Kidney epithelial cell (primary cell): ENCODE measurements around the gene MYO7B. TPM values are rescaled to one million over a fixed set of nuclear protein-coding genes. Genes with fewer than 3 reads are reported as not detected.

ENCODE experiments used
- DNase-seq: peaks from one replicate; pipeline ENCODE4 v3.0.0-alpha.2; 2010; ENCODE audit warnings: low read depth
- H3K27me3 ChIP-seq: 2 replicates; pipeline ENCODE4 v1.6.0; 2011; ENCODE audit warnings: low read length; ENCODE audit not compliant: control insufficient read depth, insufficient read depth
- H3K36me3 ChIP-seq: 2 replicates; pipeline ENCODE4 v1.5.1; 2011; ENCODE audit warnings: low read length; ENCODE audit not compliant: control insufficient read depth, insufficient read depth
- H3K4me3 ChIP-seq: 2 replicates; pipeline ENCODE4 v1.5.1; 2011; ENCODE audit warnings: low read depth, mild to moderate bottlenecking, control low read depth, low read length
- total RNA-seq: library from RNA; depleted of rRNA; stranded (reverse); fragments of >200 nt; gene quantifications from 2 replicates; pipeline ENCODE4 v1.2.3, GENCODE V29; 2015
- TF ChIP-seq, protein P1 (sequence below): IDR thresholded peaks from 2 replicates; pipeline ENCODE4 v1.5.1; 2011; ENCODE audit warnings: mild to moderate bottlenecking, moderate library complexity, low read length, control low read depth, inconsistent platforms; ENCODE audit not compliant: insufficient read depth, poor library complexity, severe bottlenecking

The MYO7B gene
- total RNA-seq, 1 donor from 2014 or later, result 0.50 TPM

DNA sequence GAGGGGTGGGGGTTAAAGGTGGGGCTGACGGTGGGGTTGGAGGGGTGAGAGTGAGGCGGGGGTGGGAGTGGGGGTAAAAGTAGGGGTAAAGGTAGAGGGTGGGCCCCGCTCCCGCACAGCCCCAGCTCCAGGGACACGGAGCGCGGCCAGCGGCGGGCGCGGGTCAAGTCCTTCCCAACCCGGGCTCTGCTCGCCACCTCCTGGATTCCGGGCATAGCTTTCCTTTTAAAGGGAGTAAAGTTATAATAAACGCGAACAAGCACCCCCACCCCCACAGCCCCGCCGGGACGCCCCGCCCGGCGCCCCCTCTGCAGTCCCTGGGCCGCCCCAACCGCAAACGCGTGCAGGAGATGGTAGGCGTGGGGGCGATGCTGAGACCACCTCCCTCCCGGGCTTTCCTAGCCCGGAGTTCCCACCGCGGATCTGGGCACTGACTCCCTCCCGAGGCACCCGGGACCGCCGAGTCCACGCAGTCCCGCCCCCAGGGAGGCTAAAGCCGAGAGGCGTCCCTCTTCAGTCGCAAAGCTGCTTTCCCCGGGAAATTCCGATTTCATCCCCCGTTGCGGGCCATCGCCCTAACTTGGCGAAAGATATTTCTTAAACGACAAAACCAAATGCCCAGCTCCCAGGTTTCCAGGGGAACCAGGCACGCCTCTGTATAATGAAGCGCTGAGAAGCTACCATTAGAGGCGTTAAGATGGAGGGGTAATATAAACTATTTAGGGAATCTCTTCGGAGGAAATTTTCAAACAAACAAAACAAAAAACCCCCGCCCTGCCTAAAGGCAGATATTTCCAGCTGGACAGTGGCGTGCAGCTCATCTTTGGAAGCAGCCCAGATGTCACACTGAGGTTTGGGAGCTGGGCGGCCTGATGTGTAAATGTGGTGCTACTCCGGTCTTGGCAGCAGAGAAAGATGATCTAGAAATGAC is 140.1 kb downstream of the MYO7B start, which contains the start of gene LIMS2:
Gene LIMS2, minus strand, starts transcription at position 200 of the 931 bp plus-strand sequence. CDS start 506 bp downstream, outside the sequence.
- TF ChIP-seq, protein P1, sequence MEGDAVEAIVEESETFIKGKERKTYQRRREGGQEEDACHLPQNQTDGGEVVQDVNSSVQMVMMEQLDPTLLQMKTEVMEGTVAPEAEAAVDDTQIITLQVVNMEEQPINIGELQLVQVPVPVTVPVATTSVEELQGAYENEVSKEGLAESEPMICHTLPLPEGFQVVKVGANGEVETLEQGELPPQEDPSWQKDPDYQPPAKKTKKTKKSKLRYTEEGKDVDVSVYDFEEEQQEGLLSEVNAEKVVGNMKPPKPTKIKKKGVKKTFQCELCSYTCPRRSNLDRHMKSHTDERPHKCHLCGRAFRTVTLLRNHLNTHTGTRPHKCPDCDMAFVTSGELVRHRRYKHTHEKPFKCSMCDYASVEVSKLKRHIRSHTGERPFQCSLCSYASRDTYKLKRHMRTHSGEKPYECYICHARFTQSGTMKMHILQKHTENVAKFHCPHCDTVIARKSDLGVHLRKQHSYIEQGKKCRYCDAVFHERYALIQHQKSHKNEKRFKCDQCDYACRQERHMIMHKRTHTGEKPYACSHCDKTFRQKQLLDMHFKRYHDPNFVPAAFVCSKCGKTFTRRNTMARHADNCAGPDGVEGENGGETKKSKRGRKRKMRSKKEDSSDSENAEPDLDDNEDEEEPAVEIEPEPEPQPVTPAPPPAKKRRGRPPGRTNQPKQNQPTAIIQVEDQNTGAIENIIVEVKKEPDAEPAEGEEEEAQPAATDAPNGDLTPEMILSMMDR, result peak; percentile 30
- H3K36me3 ChIP-seq, result no peaks in the 10 kb centered on the region
- H3K27me3 ChIP-seq, result peaks cover 32% of the 10 kb centered on the region
- H3K4me3 ChIP-seq, result peak within 1 kb of the TSS; percentile 42
- DNase-seq, result no peak

DNA sequence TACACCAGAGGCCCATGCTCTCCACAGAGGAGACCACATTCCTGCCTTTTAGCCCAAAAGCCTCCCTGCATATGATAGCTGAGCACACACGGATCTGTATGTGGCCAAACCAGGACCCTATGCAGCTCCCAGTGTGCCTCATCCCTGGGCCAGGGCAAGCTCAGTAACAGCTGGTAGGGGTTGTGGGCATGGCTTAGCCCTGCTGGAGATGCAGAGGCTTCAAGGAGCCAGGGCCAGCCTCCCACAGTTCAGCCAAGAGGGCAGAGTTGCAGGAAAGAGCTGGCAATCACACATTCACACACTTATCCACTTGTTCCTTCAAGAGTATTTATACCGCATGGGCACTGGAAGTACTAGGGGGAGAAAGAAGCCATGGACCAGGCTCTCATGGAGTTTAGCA is 141.4 kb downstream of the MYO7B start:
- DNase-seq, result no peak
- no peak overlapping the region for H3K4me3 ChIP-seq
- TF ChIP-seq, protein P1, result no peak
- no peaks in the 10 kb centered on the region for H3K36me3 ChIP-seq
- peaks cover 37% of the 10 kb centered on the region for H3K27me3 ChIP-seq

DNA sequence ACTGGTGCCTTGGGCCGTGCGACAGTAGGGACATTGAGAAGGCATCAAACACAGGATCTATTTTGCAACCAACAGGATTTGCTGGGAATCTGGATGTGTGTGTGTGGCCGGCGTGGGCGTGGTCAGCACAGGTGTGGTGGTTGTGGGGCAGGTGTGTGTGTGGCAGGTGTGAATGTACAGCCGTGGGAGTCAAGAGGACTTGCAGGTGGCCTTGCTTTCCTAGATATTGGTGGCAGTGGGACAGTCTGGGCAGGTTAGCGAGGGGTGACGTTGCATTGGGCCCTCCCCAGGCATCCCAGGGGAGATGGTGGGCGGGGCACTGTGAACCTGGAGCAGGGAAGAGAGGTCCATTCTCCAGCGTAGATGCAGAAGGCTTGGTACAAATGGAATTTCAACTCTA is 143.0 kb downstream of the MYO7B start:
- no peak for DNase-seq
- Histone ChIP-seq H3K36me3 (no peaks in the 10 kb centered on the region), H3K4me3 (no peak overlapping the region), H3K27me3 (peaks cover 37% of the 10 kb centered on the region)
- TF ChIP-seq, protein P1, result no peak

DNA sequence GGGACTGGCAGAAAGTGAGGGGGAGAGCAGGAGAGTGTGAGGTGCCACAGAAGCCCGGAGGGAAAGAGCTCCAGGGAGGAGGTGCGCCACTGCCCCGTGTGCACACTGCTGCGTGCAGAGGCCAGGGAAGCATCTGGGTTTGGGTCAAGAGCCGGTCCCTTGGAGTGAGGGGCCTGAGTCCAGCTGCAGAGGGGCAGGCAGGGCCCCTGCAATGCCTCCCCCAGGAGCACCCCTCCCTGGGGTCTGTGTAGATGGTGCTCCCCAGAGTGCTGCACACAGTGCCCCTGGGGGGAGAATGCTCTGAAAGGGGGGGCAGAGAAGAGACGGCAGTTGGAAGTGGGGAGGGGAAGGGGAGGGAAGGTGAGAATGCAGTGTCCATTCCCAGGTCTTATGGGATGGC is 143.5 kb downstream of the MYO7B start:
- TF ChIP-seq, protein P1, result no peak

DNA sequence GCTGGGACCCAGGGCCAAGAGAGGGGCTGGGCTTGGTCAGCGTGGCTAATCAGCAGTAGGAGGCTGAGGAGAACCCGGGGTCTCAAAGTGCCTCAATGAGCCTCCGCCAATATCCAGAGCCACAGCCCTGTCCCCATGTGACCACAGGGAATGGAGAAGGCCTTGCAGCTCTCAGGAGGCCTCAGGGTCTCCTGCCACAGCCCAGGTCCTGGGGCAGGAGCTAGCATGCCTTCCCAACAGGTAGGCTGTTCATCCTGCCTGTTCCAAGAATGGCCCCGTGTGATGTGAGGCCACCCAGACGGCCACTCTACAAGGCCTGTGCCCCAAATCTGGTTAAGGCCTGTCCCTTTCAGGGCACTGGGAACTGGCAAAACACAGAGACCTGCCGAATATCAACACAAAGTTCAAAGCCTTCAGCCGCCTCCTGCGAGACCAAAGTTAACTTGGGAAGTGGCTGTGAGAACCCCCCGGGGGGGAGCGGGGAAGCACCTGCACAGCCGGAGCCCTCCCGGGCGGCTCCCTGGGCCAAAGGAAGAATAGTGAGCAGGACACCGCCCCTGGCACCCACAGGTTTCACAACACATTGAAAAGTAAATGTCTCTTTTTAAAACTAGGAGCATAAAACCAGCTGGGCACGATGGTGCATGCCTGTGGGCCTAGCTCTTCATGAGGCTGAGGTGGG is 144.3 kb downstream of the MYO7B start:
- no peak for DNase-seq
- Histone ChIP-seq H3K27me3 (peaks cover 30% of the 10 kb centered on the region), H3K36me3 (no peaks in the 10 kb centered on the region), H3K4me3 (no peak overlapping the region)
- TF ChIP-seq, protein P1, result no peak

More for the DNA sequence above, 143.5 kb downstream of the MYO7B start:
- peaks cover 37% of the 10 kb centered on the region for H3K27me3 ChIP-seq
- H3K36me3 ChIP-seq, result no peaks in the 10 kb centered on the region
- H3K4me3 ChIP-seq, result no peak overlapping the region
- no peak for DNase-seq
